ENCODE measurements around the gene PANX1.

Gene PANX1

DNA sequence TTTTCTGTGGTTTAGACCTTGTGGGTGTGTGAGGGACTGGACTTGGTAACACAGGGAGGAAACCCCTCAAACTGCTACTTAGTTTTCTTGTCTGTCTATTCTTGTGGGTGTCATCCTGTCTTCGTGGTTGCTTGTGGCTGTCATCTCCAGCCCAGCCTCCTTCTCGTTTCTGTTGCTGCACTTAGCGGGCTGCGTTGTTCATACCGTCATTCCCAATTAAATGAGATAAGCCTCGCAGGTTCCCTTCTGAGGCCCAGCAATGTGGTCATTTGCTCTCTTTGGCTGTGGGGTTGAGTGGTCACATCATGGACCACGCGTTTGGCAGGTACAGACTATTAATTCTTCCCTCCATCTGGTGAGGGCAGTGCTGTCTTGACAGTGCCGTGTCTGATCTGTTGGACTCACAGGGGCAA, 18.8 kb downstream of the PANX1 start:
- TF ChIP-seq, protein P1, sequence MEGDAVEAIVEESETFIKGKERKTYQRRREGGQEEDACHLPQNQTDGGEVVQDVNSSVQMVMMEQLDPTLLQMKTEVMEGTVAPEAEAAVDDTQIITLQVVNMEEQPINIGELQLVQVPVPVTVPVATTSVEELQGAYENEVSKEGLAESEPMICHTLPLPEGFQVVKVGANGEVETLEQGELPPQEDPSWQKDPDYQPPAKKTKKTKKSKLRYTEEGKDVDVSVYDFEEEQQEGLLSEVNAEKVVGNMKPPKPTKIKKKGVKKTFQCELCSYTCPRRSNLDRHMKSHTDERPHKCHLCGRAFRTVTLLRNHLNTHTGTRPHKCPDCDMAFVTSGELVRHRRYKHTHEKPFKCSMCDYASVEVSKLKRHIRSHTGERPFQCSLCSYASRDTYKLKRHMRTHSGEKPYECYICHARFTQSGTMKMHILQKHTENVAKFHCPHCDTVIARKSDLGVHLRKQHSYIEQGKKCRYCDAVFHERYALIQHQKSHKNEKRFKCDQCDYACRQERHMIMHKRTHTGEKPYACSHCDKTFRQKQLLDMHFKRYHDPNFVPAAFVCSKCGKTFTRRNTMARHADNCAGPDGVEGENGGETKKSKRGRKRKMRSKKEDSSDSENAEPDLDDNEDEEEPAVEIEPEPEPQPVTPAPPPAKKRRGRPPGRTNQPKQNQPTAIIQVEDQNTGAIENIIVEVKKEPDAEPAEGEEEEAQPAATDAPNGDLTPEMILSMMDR (IDR thresholded peaks at IDR 0.05; ENCODE audit: low read depth, low read length), result no peak
- no peak overlapping the region for H3K4me3 ChIP-seq (replicated peaks in 1 of 2; ENCODE audit: low read depth in 2 of 2, low read length in 2 of 2)
- no peak for DNase-seq (ENCODE audit: low read depth in 2 of 2)

DNA sequence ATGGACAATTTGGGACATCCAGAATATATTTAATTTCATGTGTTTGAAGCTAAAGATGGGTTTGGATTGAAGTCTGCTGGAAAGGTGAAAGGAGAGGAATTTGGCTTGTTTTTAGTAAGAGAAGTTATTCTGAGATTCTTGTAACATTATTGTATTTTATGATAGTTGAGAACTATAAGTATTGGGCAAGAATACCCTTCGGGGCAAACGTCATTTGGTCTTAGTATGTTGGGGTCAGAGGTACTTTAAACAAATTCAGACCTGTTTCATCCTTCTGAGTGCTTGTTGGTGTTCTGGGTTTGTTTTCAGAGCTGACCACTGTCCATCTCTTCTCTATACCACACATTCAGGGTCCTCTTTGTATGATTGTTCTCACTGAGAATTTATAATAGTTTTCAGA, 19.5 kb downstream of the PANX1 start:
- no peak overlapping the region for H3K4me3 ChIP-seq (replicated peaks in 1 of 2; ENCODE audit: low read depth in 2 of 2, low read length in 2 of 2)
- no peak for DNase-seq (ENCODE audit: low read depth in 2 of 2)
- TF ChIP-seq, protein P1 (IDR thresholded peaks at IDR 0.05; ENCODE audit: low read depth, low read length), result no peak

GRCh38 chr11:94149431-94150017, 20.9 kb downstream of the PANX1 start:
- H3K4me3 ChIP-seq (replicated peaks in 1 of 2; ENCODE audit: low read depth in 2 of 2, low read length in 2 of 2), result no peak overlapping the region
- peak; percentile 81 to 87 for DNase-seq (ENCODE audit: low read depth in 2 of 2)
- TF ChIP-seq, protein P1 (IDR thresholded peaks at IDR 0.05; ENCODE audit: low read depth, low read length), result no peak

- TF ChIP-seq, protein P1 (IDR thresholded peaks at IDR 0.05; ENCODE audit: low read depth, low read length), result no peak
- no peak for DNase-seq (ENCODE audit: low read depth in 2 of 2)
These were observed 21.4 kb downstream of the PANX1 start for GRCh38 chr11:94150056-94150455.

DNA sequence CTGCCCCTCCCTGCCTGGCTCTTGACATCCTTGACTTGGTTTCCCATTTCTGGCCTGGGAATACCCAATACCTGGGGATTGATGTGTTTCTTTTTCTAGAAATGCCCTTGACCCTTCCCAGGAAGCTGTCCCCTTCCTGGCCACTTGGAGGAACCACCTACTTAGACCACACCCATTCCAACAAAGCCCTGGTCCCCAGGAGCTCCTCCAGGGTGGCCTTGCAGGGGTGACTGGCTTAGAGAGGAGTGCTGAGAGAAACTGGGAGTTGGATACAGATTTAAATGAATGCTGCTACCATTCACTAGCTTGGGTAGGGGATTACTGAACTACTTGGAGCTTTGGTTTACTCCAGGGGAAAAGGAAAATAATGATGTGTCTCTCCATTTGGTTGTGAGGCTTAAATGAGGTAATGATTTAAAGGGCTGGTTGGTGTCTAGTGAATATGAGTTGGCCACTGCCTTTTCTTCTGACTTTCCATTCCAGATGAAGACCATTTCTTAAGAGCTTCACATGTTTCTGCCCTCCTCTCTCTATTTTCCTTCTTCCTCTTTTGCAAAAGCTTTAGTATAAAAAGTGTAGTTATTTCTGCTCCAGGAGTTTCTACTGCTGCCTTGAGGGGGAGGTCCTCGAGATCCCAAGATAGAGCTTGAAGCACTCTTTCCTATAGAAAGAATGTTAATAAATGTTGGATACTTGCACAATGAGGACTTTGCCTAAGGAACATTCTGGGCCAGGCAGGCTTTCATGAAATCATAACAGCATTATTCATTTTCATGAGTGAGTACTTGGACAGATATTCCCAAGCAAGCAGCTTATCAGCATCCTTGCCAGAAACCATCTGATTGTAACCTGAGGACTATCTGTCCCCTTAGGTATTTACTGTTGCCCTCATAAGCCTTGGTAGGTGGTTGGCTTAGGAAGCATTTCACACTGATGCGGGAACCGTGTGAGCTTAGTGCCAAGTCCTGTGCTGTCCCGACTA, 22.4 kb downstream of the PANX1 start:
- TF ChIP-seq, protein P1 (IDR thresholded peaks at IDR 0.05; ENCODE audit: low read depth, low read length), result no peak
- no peak overlapping the region for H3K4me3 ChIP-seq (replicated peaks in 1 of 2; ENCODE audit: low read depth in 2 of 2, low read length in 2 of 2)
- no peak for DNase-seq (ENCODE audit: low read depth in 2 of 2)

More at GRCh38 chr11:94150056-94150455, 21.4 kb downstream of the PANX1 start:
- H3K4me3 ChIP-seq (replicated peaks in 1 of 2; ENCODE audit: low read depth in 2 of 2, low read length in 2 of 2), result no peak overlapping the region

DNA sequence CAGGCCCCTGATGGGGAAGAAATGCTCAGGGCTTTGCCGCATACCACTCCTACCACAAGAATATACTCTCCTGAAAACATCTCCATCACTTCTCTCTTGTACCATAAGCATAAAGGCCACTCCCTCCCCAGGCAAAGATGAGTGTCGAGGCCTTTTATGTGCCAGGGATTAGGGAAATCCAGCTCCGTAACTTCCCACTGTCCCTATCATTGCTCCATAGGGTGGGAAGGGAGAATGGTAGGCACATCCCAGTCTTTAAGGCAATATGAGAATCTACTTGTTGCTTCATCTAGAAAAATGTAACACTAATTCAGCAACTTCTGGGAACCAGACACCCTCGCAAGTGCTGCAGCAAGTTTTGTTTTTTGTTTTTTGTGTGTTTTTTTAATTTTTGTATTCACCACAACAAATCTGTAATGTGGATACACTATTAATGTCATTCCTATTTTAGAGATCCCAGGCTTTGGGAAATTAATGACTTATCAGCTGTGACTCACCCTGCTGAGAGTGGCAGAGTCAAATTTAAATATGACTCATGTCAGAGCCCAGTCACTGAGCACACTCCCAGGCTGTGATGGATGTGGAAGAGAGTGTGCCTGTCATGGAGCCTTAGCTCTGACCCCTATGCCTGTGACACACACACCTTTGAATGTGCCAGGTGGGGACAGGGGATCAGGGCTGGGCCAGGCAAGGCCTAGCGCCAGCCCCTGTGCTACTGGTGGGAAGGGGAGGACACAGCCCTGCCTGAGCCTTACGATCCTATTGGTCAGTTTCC, 23.4 kb downstream of the PANX1 start:
- no peak overlapping the region for H3K4me3 ChIP-seq (replicated peaks in 1 of 2; ENCODE audit: low read depth in 2 of 2, low read length in 2 of 2)
- TF ChIP-seq, protein P1 (IDR thresholded peaks at IDR 0.05; ENCODE audit: low read depth, low read length), result no peak
- peak; percentile 61 to 81 for DNase-seq (ENCODE audit: low read depth in 2 of 2)

Data from cardiac fibroblast (primary cell).